Measurements from ENCODE around the gene CAPSL.

DNA sequence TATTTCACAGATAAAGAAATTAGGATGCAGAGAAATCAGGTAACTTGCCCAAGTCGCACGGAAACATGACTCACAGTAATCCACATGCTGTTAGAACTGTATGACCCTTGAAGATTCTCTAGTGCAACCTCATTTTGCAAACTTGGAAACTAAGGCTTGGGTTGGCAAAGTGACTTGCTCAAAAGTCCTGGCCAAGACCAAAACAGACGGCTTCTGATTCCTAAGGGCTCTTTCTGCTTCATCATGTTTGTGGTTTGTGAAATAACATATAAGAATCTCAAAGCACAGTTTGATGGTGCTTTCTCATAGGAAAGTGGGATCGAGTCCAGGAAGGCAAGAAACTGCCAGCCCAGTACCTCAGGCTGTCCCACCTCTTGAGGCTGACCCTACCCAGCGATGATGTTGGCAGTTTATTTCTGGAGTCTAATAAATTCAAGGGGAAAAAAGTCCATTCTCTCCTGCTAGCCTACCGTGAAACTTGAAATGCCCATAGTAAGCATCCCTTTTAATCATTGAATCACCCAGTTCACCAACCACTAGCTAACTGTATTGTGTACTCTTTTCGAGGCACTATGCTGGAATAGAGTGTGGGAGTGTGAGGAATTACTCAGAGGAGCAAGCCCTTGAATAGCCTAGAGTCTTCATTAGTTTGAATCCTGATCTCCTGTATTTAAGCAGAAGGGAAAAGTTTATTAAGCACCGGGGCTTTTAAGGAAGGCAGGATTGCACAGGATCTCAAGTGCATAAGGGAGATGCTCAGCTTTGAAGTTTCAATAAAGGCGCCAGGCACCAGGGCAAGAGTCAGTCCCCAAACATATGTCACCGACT, 14.1 kb downstream of the CAPSL start:
- TF ChIP-seq, protein P1, sequence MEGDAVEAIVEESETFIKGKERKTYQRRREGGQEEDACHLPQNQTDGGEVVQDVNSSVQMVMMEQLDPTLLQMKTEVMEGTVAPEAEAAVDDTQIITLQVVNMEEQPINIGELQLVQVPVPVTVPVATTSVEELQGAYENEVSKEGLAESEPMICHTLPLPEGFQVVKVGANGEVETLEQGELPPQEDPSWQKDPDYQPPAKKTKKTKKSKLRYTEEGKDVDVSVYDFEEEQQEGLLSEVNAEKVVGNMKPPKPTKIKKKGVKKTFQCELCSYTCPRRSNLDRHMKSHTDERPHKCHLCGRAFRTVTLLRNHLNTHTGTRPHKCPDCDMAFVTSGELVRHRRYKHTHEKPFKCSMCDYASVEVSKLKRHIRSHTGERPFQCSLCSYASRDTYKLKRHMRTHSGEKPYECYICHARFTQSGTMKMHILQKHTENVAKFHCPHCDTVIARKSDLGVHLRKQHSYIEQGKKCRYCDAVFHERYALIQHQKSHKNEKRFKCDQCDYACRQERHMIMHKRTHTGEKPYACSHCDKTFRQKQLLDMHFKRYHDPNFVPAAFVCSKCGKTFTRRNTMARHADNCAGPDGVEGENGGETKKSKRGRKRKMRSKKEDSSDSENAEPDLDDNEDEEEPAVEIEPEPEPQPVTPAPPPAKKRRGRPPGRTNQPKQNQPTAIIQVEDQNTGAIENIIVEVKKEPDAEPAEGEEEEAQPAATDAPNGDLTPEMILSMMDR (IDR thresholded peaks at IDR 0.05; ENCODE audit: low read depth, low read length, poor library complexity, severe bottlenecking): no peak
- TF ChIP-seq EZH2phosphoT487 (IDR thresholded peaks at IDR 0.05; ENCODE audit: borderline replicate concordance, low read length): no peak

Measured in DOHH2 (cell line).